ENCODE results near the gene STON2.

The STON2 gene

DNA sequence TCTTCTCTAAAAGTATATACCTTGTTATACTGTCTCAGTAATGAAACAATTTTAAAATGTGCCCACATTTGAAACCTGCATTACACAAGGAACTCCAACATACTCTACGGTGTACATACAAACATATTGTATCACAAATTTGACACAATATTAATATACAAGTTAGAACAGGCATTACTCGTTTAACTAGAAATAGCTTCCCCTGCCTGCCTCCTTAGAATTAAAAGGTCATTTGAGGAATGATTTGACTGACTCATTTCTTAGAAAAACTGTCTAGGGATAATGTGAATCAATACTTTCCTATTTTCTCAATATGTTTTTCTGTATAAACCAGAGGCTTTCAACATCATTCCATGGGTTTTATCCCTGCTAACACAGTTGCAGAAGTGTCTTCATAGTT lies 73.7 kb downstream of the STON2 start:
- TF ChIP-seq, protein P1, sequence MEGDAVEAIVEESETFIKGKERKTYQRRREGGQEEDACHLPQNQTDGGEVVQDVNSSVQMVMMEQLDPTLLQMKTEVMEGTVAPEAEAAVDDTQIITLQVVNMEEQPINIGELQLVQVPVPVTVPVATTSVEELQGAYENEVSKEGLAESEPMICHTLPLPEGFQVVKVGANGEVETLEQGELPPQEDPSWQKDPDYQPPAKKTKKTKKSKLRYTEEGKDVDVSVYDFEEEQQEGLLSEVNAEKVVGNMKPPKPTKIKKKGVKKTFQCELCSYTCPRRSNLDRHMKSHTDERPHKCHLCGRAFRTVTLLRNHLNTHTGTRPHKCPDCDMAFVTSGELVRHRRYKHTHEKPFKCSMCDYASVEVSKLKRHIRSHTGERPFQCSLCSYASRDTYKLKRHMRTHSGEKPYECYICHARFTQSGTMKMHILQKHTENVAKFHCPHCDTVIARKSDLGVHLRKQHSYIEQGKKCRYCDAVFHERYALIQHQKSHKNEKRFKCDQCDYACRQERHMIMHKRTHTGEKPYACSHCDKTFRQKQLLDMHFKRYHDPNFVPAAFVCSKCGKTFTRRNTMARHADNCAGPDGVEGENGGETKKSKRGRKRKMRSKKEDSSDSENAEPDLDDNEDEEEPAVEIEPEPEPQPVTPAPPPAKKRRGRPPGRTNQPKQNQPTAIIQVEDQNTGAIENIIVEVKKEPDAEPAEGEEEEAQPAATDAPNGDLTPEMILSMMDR (conservative IDR thresholded peaks at IDR 0.05; ENCODE audit: low read length): no peak
- DNase-seq (ENCODE audit: low read depth): no peak
- no peak overlapping the region for H3K4me3 ChIP-seq (ENCODE audit: low read length)

DNA sequence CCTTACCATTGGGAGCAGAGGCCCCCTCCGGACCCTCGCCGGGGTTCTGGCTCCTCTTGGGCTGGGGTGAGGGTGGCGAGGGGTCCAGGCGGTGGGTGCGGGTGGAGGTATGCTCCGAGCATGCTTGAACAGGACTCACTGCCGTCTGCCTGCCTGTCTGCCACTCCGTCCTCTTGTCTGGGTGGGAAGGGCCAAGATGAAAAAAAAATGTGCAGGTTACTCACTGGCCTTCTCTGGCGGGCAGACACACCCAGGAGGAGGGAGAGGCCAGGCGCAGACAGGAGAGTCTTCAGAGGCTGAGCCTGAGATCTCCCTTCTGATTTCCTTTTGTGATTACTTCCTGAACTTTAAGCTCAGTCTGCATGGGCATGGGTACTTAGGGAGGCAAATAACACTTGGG lies 76.1 kb downstream of the STON2 start:
- TF ChIP-seq, protein P1 (conservative IDR thresholded peaks at IDR 0.05; ENCODE audit: low read length): no peak
- no peak overlapping the region for H3K4me3 ChIP-seq (ENCODE audit: low read length)
- DNase-seq (ENCODE audit: low read depth): no peak

DNA sequence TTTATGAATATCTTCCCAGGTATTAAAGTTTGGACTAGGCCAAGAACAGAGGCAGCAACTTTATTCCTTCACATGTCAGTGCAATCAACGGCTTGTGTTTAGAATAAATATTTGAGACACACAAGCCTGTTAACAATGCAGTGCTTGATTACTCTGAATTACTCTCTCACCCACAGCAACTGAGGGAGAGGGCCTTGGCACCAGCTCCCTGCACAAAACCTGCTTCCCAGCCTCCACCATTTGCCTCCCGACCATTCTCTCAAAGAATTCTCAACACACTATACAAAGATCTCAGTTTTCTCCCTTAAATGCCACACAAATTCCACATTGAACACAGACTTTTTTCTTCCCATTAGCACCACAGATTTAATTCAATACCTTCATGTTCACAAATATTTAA lies 77.0 kb downstream of the STON2 start:
- no peak for DNase-seq (ENCODE audit: low read depth)
- TF ChIP-seq, protein P1 (conservative IDR thresholded peaks at IDR 0.05; ENCODE audit: low read length): no peak
- H3K4me3 ChIP-seq (ENCODE audit: low read length): no peak overlapping the region

DNA sequence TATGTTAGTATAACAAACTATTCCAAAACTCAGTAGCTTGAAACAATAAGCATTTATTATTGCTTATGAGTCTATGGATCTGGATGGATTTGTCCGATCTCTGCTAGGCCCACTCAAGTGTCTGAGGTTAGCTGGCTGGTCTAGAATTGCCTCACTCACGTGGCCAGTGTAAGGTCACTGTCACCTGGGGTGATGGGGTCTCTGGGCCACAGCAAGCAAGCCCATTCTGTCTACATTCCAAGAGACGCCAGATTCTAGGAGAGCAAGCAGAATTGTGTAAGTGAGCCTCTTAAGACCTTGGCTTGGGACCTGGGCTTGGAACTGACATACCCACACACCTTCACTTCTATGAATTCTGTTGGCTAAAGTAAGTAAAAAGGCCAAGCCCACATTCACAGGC lies 80.2 kb downstream of the STON2 start:
- TF ChIP-seq, protein P1 (conservative IDR thresholded peaks at IDR 0.05; ENCODE audit: low read length): no peak
- no peak overlapping the region for H3K4me3 ChIP-seq (ENCODE audit: low read length)
- no peak for DNase-seq (ENCODE audit: low read depth)

DNA sequence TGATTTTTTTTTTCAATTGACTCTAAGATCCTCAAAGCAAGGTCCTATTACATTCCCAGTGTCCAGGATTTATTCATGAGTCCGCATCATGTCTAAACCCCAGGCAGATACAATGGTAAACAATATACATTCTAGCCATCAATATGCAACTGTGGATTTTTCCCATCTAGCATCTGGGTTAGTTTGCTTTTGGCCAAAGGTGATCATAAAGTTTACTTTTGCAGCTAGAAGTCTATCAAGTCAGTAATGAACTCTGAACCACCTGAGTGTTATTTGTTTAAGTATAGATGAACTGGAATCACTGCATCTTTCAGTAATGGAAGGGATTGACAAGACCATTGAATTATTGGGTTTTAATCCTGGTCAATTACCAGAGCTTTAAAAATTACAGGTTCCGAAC lies 80.8 kb downstream of the STON2 start:
- TF ChIP-seq, protein P1 (conservative IDR thresholded peaks at IDR 0.05; ENCODE audit: low read length): no peak
- H3K4me3 ChIP-seq (ENCODE audit: low read length): no peak overlapping the region
- no peak for DNase-seq (ENCODE audit: low read depth)

DNA sequence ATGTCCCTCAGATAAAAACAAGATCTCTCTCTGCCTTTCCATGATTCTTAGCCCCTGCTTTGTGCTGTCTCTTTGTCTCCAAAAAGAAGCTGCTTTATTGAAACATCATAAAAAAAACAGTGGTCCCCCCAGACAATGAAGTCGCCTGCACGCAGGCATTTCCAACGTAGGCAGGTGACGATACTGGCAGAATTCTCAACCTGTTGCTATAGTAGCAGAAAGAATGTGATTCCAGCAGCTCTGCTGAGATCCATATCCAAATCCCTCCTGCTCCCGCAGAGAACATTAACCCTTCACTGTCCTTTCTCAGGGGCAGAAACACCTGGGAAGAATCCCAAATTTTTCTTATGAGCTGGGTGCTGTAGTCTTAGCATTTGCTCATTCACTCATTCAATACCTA lies 84.8 kb downstream of the STON2 start:
- no peak for DNase-seq (ENCODE audit: low read depth)
- TF ChIP-seq, protein P1 (conservative IDR thresholded peaks at IDR 0.05; ENCODE audit: low read length): no peak
- no peak overlapping the region for H3K4me3 ChIP-seq (ENCODE audit: low read length)

DNA sequence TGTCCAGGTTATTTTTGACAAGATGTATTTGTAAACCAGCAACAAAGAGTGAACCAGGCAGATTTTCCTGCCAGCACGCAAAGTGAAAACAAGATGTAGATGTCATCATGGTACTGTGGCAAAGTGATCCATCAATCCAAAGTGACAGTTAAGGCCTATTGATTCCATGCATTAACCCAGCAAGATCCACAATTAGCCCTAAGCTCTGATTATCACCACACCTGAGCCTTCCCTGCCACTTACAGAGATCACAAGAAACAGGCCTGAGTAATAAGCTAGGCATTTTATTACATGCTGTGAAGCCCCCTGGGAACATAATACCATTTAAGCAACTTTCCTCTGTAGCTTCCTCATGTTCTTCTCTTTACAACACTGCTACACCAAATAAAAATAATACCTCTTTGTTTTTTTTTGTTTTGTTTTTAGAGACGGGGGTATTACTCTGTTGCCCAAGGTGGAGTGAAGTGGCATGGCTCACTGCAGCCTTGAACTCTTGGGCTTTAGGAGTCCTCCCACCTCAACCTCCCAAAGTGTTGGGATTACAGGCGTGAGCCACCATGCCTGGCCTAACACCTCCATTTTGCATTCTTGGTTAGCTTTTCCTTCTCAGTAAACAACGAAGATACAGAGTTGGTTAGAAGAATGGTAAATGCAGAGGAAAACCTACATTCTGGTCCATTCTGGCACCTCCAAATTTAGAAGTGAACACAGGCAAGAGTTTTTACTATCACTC lies 85.5 kb downstream of the STON2 start:
- DNase-seq (ENCODE audit: low read depth): no peak
- no peak overlapping the region for H3K4me3 ChIP-seq (ENCODE audit: low read length)
- TF ChIP-seq, protein P1 (conservative IDR thresholded peaks at IDR 0.05; ENCODE audit: low read length): no peak
